Mucosa of gallbladder (tissue), 1 donor: ENCODE data around the gene WDR12. TPM values are rescaled to one million over a fixed set of nuclear protein-coding genes. Genes with fewer than 3 reads are reported as not detected.
"Not testable (repeated sequence)": the region's sequence is repeated elsewhere in the genome, so short reads cannot be mapped to it uniquely, and the experiment has no call there.

Experiments used
- DNase-seq: peaks from one replicate; pipeline ENCODE4 v3.0.0-alpha.2; 2020; ENCODE audit warnings: low spot score
- total RNA-seq: library from RNA; stranded (reverse); gene quantifications from one replicate; pipeline ENCODE4 v1.2.1, GENCODE V29; 2021
- donor health status: DM: no; HTN: no; CAD: no.

Gene WDR12
- total RNA-seq, 1 donor from 2014 or later: 24.4 TPM

GRCh38 chr2:202885190-202885589, 26.3 kb downstream of the WDR12 start:
- DNase-seq: no peak

GRCh38 chr2:202883987-202884675, 27.3 kb downstream of the WDR12 start:
- no peak for DNase-seq

GRCh38 chr2:202881570-202881969, 29.9 kb downstream of the WDR12 start:
- DNase-seq: no peak

- no peak for DNase-seq
These were observed 33.8 kb downstream of the WDR12 start for GRCh38 chr2:202877699-202878098.

GRCh38 chr2:202871300-202872141, 40.0 kb downstream of the WDR12 start, which contains the start of gene ICA1L:
Gene ICA1L, minus strand, starts transcription at chr2:202871766. Its CDS starts 42,757 bp downstream, at chr2:202829009.
- peak; percentile 55 for DNase-seq

GRCh38 chr2:202870431-202871299, 40.8 kb downstream of the WDR12 start:
- peak; percentile 54 for DNase-seq

GRCh38 chr2:202861987-202862386, 49.5 kb downstream of the WDR12 start:
- DNase-seq: no peak

- no peak for DNase-seq
These were observed 52.9 kb downstream of the WDR12 start for GRCh38 chr2:202858601-202859000.

- not testable (repeated sequence) for DNase-seq
These were observed 62.1 kb downstream of the WDR12 start for GRCh38 chr2:202849343-202849742.

- DNase-seq: no peak
These were observed 62.7 kb downstream of the WDR12 start for GRCh38 chr2:202848813-202849212.

GRCh38 chr2:202847693-202848524, 63.6 kb downstream of the WDR12 start:
- no peak for DNase-seq

- no peak for DNase-seq
These were observed 66.8 kb downstream of the WDR12 start for GRCh38 chr2:202844656-202845055.

- no peak for DNase-seq
These were observed 68.8 kb downstream of the WDR12 start for GRCh38 chr2:202842690-202843089.

GRCh38 chr2:202841090-202841867, 70.2 kb downstream of the WDR12 start:
- DNase-seq: no peak

- peak; percentile 27 for DNase-seq
These were observed 79.9 kb downstream of the WDR12 start for GRCh38 chr2:202831242-202832220.

GRCh38 chr2:202824901-202825300, 86.6 kb downstream of the WDR12 start:
- DNase-seq: no peak
